Activated naive CD4-positive, alpha-beta T cell treated with anti-CD3 and anti-CD28 coated beads, Interleukin-2, amount 50 U/mL, for 24 hours (primary cell): Measurements from ENCODE around the gene CCL4.

Experiments used
- H3K27ac Mint-ChIP-seq: one replicate; pipeline ENCODE4 v1.8.0; 2021; ENCODE audit warnings: mild to moderate bottlenecking, mixed read lengths
- H3K27me3 Mint-ChIP-seq: one replicate; pipeline ENCODE4 v1.8.0; 2021; ENCODE audit warnings: mixed read lengths
- H3K36me3 Mint-ChIP-seq: one replicate; pipeline ENCODE4 v1.8.0; 2021; ENCODE audit warnings: mixed read lengths
- H3K4me1 Mint-ChIP-seq: one replicate; pipeline ENCODE4 v1.8.0; 2021; ENCODE audit warnings: mixed read lengths
- H3K4me3 Mint-ChIP-seq: one replicate; pipeline ENCODE4 v1.8.0; 2021; ENCODE audit warnings: mild to moderate bottlenecking, mixed read lengths
- H3K9me3 Mint-ChIP-seq: one replicate; pipeline ENCODE4 v1.8.0; 2021; ENCODE audit warnings: mixed read lengths

The CCL4 gene

DNA sequence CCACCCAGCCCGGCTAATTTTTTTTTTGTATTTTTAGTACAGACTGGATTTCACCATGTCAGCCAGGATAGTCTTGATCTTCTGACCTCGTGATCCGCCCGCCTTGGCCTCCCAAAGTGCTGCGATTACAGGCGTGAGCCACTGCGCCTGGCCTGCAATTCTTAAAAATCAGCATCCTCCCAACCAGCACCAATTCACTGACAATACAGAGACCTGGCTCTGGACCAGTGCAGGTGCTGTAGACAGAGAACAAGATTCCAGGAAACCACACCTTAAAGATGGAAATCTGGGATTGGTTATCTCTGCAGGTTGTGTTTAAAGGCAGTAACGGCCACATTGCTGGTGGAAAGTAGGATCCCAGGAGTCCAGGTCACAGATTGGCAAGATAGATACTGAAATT lies 39.2 kb downstream of the CCL4 start:
- Mint-ChIP-seq H3K4me1 (no peaks in the 10 kb centered on the region), H3K27me3 (peaks cover 6% of the 10 kb centered on the region), H3K4me3 (no peak overlapping the region), H3K27ac (no peak overlapping the region), H3K9me3 (no peaks in the 10 kb centered on the region), H3K36me3 (no peaks in the 10 kb centered on the region)

DNA sequence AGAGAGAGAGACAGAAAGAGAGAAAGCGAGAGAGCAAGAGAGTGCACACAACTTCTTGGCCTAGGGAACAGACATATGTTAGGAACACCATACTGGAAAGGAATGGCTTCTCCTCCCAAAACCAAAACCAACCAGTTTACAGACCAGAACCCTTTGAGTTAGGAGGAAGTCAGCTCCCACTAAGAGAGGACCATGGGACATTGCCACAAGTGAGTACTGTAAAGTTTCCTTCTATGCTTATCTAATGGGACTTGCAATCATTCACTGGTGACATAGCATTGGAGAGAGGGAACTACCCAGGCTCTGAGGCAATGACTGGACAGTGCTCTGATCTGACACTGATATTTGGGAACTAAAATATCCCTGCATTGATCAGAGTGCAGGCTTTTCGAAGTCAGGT lies 40.4 kb downstream of the CCL4 start:
- H3K36me3 Mint-ChIP-seq, result no peaks in the 10 kb centered on the region
- no peak overlapping the region for H3K4me3 Mint-ChIP-seq
- peaks cover 10% of the 10 kb centered on the region for H3K27me3 Mint-ChIP-seq
- H3K9me3 Mint-ChIP-seq, result no peaks in the 10 kb centered on the region
- H3K4me1 Mint-ChIP-seq, result peaks cover 3% of the 10 kb centered on the region
- no peak overlapping the region for H3K27ac Mint-ChIP-seq

DNA sequence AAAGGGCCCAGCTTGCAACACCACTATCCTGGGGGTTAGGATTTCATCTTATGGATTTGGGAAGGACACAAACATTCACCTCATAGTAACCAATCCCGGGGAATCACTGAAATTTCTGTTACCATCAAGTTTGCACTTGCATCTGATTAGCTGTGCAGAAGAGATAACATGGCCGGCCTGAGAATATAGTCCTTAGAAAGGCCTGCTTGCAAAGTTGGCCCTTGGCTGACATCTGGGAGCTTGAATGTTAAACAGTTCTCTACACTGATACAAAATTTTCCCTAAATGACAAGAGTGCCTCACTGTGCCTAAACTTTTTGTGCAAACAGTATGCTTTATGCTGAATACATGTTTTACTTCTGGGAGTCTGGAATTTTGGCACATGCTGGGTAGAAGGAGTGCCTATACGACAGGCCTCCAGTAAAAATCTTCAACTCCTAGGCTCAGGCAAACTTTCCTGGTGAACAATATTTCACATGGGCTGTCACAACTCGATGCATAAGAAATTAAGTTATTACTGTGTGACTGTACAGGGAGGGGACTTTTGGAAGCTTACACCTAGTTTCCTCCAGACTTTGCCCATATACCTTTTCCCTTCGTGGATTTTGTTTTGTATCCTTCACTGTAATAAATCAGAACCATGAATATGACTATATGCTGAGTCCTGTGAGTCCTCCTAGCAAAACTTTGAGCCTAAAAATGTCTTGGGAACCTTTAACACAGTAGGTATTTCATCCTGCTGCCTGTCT lies 41.5 kb downstream of the CCL4 start:
- Mint-ChIP-seq H3K9me3 (no peaks in the 10 kb centered on the region), H3K36me3 (no peaks in the 10 kb centered on the region), H3K4me1 (peaks cover 8% of the 10 kb centered on the region), H3K27ac (no peak overlapping the region), H3K27me3 (peaks cover 14% of the 10 kb centered on the region), H3K4me3 (no peak overlapping the region)

DNA sequence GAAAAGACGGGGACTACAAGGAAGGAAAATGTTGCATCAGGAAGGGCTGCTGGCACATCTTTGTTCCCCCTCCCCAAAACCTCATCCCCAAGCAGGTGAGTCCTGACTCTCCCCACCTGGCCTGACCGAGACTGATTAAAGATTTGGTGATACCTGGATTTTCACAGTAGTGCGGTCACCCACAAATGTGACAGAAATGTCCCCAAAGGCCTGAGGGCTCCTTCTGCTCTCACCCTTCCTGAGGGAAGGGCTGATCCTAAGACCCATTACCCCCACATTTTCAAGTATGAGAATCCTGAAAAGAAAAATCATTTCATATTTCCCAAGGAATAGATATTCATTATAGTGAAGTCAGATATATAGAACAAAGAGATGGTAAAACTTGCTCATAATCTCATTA lies 44.0 kb downstream of the CCL4 start:
- Mint-ChIP-seq H3K36me3 (no peaks in the 10 kb centered on the region), H3K27ac (no peak overlapping the region), H3K27me3 (peaks cover 19% of the 10 kb centered on the region), H3K4me1 (peaks cover 8% of the 10 kb centered on the region), H3K4me3 (no peak overlapping the region), H3K9me3 (no peaks in the 10 kb centered on the region)

DNA sequence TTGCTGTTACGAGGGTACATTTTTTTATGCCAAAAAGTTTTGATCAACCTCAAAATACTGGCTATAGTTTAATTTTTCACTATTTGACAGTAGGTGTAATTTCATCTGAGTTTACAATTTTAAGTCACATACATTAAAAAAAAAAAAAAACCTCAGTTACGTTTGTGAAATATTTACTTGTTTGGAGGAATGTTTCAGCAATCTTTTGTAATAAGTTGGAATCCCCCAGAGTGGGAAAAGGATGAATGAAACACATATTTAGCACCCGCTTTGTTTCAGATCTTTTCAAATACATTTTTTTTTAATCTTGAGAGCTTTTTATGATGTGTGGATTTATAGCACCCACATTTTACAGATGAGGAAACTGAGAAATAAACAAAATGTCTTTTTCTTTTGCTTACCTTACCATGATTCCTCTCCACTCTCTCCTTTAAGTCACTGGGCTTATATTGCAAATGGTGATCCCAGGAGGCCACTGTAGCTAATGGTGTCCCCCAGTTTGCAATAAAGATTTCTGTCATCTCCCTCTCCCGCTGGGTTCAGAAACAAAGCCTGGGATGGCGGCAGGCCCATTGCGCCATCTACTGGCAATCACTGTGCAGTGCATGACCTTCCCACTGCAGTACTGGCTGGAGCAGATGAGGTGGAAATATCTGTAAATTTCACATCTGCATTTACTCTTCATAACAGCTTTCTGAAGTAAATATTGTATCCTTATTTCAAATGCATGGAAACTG lies 45.1 kb downstream of the CCL4 start:
- Mint-ChIP-seq H3K27me3 (peaks cover 27% of the 10 kb centered on the region), H3K36me3 (no peaks in the 10 kb centered on the region), H3K9me3 (no peaks in the 10 kb centered on the region), H3K27ac (no peak overlapping the region), H3K4me3 (peak overlapping the region; percentile 41), H3K4me1 (peaks cover 8% of the 10 kb centered on the region)

DNA sequence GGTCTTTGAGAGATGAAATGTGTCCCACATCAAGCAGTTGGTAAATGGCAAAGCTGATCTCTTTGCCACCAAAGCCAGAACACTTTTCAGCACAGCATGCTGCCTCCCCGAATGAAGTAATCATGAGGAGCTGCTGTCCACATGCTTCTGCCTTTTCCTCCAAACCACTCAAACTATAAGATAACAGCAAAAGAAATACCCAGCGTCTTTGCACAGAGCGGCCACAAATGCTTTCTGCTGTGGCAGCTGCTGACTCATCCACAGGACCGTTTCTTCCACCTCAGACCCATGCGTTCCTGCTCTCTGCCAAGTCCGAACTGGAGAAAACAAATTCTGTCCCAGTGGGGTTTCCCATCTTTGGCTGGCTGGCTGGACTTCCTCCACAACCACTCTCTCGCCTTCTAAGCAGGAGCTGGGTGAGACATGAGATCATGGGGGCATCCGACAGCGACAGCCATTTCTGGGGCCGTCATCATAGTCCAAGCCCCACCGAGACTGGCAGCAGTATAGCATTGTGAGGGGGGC lies 45.7 kb downstream of the CCL4 start:
- Mint-ChIP-seq H3K27me3 (peaks cover 32% of the 10 kb centered on the region), H3K36me3 (no peaks in the 10 kb centered on the region), H3K4me1 (peaks cover 8% of the 10 kb centered on the region), H3K9me3 (no peaks in the 10 kb centered on the region), H3K27ac (no peak overlapping the region), H3K4me3 (no peak overlapping the region)

DNA sequence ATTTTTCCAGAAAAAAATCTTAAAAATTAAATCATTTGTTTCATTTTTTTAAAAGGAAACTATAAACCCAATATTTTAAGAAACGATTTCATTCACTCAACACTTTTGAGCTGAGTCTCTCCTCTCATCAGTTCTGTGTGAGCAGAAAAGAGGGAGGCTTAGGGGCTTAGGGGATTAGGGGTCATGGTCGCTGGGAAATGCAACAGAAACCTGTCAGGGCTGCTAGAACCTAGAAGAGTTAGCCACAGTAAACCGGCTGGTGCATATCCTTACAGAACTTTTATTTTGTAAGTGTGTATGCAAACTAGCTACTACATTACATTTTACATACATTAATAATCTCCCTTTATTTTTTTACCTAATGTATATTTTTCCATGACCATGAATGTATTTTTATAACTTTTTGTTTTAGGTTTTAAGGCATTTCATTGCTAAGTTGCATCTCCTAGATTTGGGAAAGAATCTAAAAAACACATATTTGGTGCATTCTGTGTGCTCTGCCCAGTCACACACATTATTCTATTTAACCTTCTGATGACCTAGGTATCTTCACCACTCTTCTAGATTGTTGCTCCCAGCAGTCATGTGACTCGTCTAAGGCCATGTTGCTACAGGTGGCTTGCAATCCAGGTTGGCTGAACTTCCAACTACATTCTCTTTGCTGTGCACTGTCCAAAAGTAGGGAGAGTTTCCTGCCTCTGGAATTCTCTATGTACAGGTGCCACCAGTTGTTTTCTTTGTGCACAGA lies 48.4 kb downstream of the CCL4 start:
- Mint-ChIP-seq H3K27ac (no peak overlapping the region), H3K4me1 (peaks cover 8% of the 10 kb centered on the region), H3K9me3 (no peaks in the 10 kb centered on the region), H3K36me3 (no peaks in the 10 kb centered on the region), H3K4me3 (no peak overlapping the region), H3K27me3 (peaks cover 38% of the 10 kb centered on the region)

DNA sequence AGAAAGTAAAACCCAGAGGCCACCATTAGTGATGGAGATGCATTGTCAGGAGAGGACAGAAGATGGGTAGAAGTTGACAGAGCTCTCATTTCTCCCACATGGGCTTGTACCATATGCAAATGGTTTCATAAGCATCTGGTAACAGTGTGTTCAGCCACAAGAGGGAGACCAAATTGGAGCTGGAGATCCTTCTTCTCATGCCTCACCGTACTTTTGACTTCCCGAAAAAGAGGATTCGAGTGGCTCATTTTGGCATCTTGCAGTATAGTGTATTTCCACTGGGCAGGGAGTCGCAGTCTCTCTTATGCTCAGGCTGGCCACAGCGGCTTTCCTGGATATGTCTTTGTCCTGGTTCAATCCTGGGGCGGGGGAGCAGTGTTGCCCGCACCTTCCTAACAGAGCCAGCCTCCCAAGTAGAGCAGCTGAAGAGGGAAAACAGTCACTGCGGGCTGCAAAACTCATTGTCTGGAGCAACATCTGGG lies 49.1 kb downstream of the CCL4 start:
- no peak overlapping the region for H3K27ac Mint-ChIP-seq
- peaks cover 8% of the 10 kb centered on the region for H3K4me1 Mint-ChIP-seq
- H3K4me3 Mint-ChIP-seq, result no peak overlapping the region
- H3K27me3 Mint-ChIP-seq, result peaks cover 38% of the 10 kb centered on the region
- no peaks in the 10 kb centered on the region for H3K36me3 Mint-ChIP-seq
- no peaks in the 10 kb centered on the region for H3K9me3 Mint-ChIP-seq

DNA sequence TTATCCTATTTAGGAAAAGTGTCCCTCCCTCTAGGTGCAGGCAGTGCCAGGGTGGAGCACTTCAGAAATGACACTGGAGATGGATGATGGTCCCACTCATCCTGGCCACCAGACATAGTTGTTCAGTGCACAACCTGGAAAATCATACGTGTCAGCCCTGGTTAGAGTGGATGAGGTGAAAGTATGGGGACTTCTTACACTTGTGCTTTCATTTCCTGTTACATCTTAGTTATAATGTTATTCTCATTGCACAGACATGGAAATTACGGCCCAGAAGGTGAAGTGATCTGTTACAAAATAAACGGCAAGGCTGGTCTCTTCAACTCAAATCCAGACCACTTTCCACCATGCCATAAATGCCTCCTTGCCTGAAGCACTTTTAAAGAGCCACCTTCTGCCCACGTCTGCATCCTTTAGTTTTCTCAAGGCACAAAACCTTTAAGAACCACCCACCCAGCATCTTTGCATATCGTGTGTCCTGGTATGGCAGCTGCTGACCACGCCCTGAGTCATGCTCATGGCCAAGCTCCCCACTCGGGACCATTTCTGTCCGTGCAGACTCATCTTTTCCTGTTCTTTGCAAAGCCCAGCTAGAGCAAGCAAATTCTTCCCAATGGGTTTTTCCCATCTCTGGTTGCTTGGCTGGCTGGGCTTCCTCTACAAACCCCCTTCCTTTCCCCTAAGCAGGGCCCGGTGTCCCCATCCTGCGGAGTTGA lies 50.4 kb downstream of the CCL4 start:
- Mint-ChIP-seq H3K4me3 (no peak overlapping the region), H3K27me3 (peaks cover 30% of the 10 kb centered on the region)

More for the DNA sequence above, 50.4 kb downstream of the CCL4 start:
- Mint-ChIP-seq H3K4me1 (peaks cover 5% of the 10 kb centered on the region), H3K9me3 (no peaks in the 10 kb centered on the region), H3K27ac (no peak overlapping the region), H3K36me3 (no peaks in the 10 kb centered on the region)
